GM19372 (cell line): ENCODE data around the gene COL9A3.

Experiments
- ATAC-seq: cut with Tn5 transposase; IDR thresholded peaks from one replicate; pipeline ENCODE4 v1.9.1; 2021; ENCODE audit warnings: mild to moderate bottlenecking, low read depth, moderate library complexity; ENCODE audit not compliant: unreplicated experiment

COL9A3 gene

GRCh38 chr20:62816884-62817873, at the start of gene COL9A3:
Gene COL9A3, plus strand, starts transcription at chr20:62817050. Its CDS starts 15 bp downstream, at chr20:62817065.
- no peak for ATAC-seq

- no peak for ATAC-seq
Measured at GRCh38 chr20:62768234-62768546, 48.7 kb upstream of the COL9A3 start.

- ATAC-seq, result no peak
Measured at GRCh38 chr20:62768551-62769287, 48.1 kb upstream of the COL9A3 start.

- no peak for ATAC-seq
Measured at GRCh38 chr20:62769346-62770071, 47.3 kb upstream of the COL9A3 start.

GRCh38 chr20:62770111-62770910, 46.5 kb upstream of the COL9A3 start:
- ATAC-seq, result no peak

GRCh38 chr20:62770916-62771315, 45.9 kb upstream of the COL9A3 start:
- no peak for ATAC-seq

- ATAC-seq, result no peak
Measured at GRCh38 chr20:62771396-62772102, 45.3 kb upstream of the COL9A3 start.

- ATAC-seq, result no peak
Measured at GRCh38 chr20:62772103-62772611, 44.7 kb upstream of the COL9A3 start.

- ATAC-seq, result no peak
Measured at GRCh38 chr20:62772619-62772989, 44.2 kb upstream of the COL9A3 start.

- no peak for ATAC-seq
Measured at GRCh38 chr20:62772990-62773844, 43.6 kb upstream of the COL9A3 start.

GRCh38 chr20:62773845-62774714, 42.8 kb upstream of the COL9A3 start:
- no peak for ATAC-seq

GRCh38 chr20:62774762-62775161, 42.1 kb upstream of the COL9A3 start:
- ATAC-seq, result no peak

GRCh38 chr20:62775206-62775605, 41.6 kb upstream of the COL9A3 start:
- ATAC-seq, result no peak

GRCh38 chr20:62776035-62776691, 40.7 kb upstream of the COL9A3 start:
- ATAC-seq, result no peak

GRCh38 chr20:62776692-62777527, 39.9 kb upstream of the COL9A3 start:
- ATAC-seq, result no peak

GRCh38 chr20:62777528-62777830, 39.4 kb upstream of the COL9A3 start:
- ATAC-seq, result no peak
